CD14-positive monocyte (primary cell): ENCODE results near the gene FOXP1. TPM values are rescaled to one million over a fixed set of nuclear protein-coding genes. Genes with fewer than 3 reads are reported as not detected.
A peak's percentile ranks its signal among the peaks of the same experiment; 100 is the strongest.

ENCODE experiments used
- DNase-seq, 3 donors: peaks; one replicate each; pipeline ENCODE4 v3.0.0-alpha.2; 2011 to 2022
- H2AFZ ChIP-seq: 2 replicates; pipeline ENCODE4 v1.6.0; 2012; ENCODE audit warnings: mild to moderate bottlenecking, low read depth, low read length, inconsistent platforms; ENCODE audit not compliant: insufficient read depth, poor library complexity, severe bottlenecking
- H3K27ac ChIP-seq, 2 donors: 1 replicate in 1 of 2; 2 replicates in 1 of 2; pipeline ENCODE4 v1.5.1; 2012 to 2013; ENCODE audit warnings: low read length in 2 of 2, control low read depth in 1 of 2, inconsistent platforms in 1 of 2, low read depth in 1 of 2, mild to moderate bottlenecking in 1 of 2
- H3K27me3 ChIP-seq, 2 donors: one replicate each; pipeline versions ENCODE4 v1.6.0 to v1.6.1; 2011 to 2013; ENCODE audit warnings: low read length in 2 of 2; ENCODE audit not compliant: control insufficient read depth in 2 of 2, insufficient read depth in 2 of 2
- H3K36me3 ChIP-seq, 2 donors: replicated peaks in 1 of 2; 1 replicate in 1 of 2; 2 replicates in 1 of 2; pipeline versions ENCODE4 v1.5.1 to v1.6.1; 2012 to 2013; ENCODE audit warnings: low read length in 2 of 2, control low read depth in 1 of 2, inconsistent platforms in 1 of 2, mild to moderate bottlenecking in 1 of 2; ENCODE audit not compliant: insufficient read depth in 2 of 2, control insufficient read depth in 1 of 2
- H3K4me1 ChIP-seq, 2 donors: 1 replicate in 1 of 2; 2 replicates in 1 of 2; pipeline versions ENCODE4 v1.5.1 to v1.6.1; 2012 to 2013; ENCODE audit warnings: low read length in 2 of 2, control low read depth in 1 of 2, inconsistent platforms in 1 of 2, mild to moderate bottlenecking in 1 of 2, moderate library complexity in 1 of 2; ENCODE audit not compliant: insufficient read depth in 2 of 2, control insufficient read depth in 1 of 2
- H3K4me2 ChIP-seq: replicated peaks from 2 replicates; pipeline ENCODE3; 2012; ENCODE audit warnings: low read length, moderate library complexity, mild to moderate bottlenecking; ENCODE audit not compliant: poor library complexity, severe bottlenecking; ENCODE audit errors: extremely low read depth
- H3K4me3 ChIP-seq, 3 experiments: fragments of 200-600 bp in 1 of 3; sonication (generic) in 1 of 3; replicated peaks in 1 of 3; 1 replicate in 2 of 3; 2 replicates in 1 of 3; pipeline ENCODE4 v1.5.1; 2011 to 2013; ENCODE audit warnings: low read length in 3 of 3, mild to moderate bottlenecking in 3 of 3, control low read depth in 2 of 3, low read depth in 2 of 3, inconsistent platforms in 1 of 3, moderate library complexity in 1 of 3
- H3K79me2 ChIP-seq: 2 replicates; pipeline ENCODE4 v1.6.0; 2012; ENCODE audit warnings: mild to moderate bottlenecking, control low read depth, inconsistent platforms, low read length, moderate library complexity; ENCODE audit not compliant: insufficient read depth
- H3K9ac ChIP-seq: 2 replicates; pipeline ENCODE4 v1.6.0; 2017; ENCODE audit warnings: low read length, mild to moderate bottlenecking; ENCODE audit not compliant: insufficient read depth, poor library complexity, severe bottlenecking
- H3K9me3 ChIP-seq, 2 donors: replicated peaks in 1 of 2; 1 replicate in 1 of 2; 2 replicates in 1 of 2; pipeline versions ENCODE4 v1.5.1 to v1.6.1; 2012 to 2013; ENCODE audit warnings: low read length in 2 of 2, control low read depth in 1 of 2; ENCODE audit not compliant: control insufficient read depth in 1 of 2, insufficient read depth in 1 of 2
- H4K20me1 ChIP-seq: 2 replicates; pipeline ENCODE4 v1.6.0; 2012; ENCODE audit warnings: mild to moderate bottlenecking, low read length, control low read depth, moderate library complexity; ENCODE audit not compliant: insufficient read depth
- H3K27ac Mint-ChIP-seq, 7 donors: one replicate each; pipeline ENCODE4 v1.8.0; 2020; ENCODE audit warnings: mild to moderate bottlenecking in 7 of 7, mixed read lengths in 7 of 7, moderate library complexity in 6 of 7, inconsistent platforms in 2 of 7
- H3K27me3 Mint-ChIP-seq, 3 donors: one replicate each; pipeline ENCODE4 v1.8.0; 2021 to 2022; ENCODE audit warnings: low read depth in 3 of 3, mild to moderate bottlenecking in 3 of 3, mixed read lengths in 3 of 3, moderate library complexity in 3 of 3, inconsistent platforms in 1 of 3
- H3K36me3 Mint-ChIP-seq, 2 donors: one replicate each; pipeline ENCODE4 v1.8.0; 2020; ENCODE audit warnings: mixed read lengths in 2 of 2, inconsistent platforms in 1 of 2, mild to moderate bottlenecking in 1 of 2
- H3K4me1 Mint-ChIP-seq: one replicate; pipeline ENCODE4 v1.8.0; 2020; ENCODE audit warnings: mild to moderate bottlenecking, mixed read lengths
- H3K4me3 Mint-ChIP-seq, 2 donors: one replicate each; pipeline ENCODE4 v1.8.0; 2020; ENCODE audit warnings: mild to moderate bottlenecking in 2 of 2, mixed read lengths in 2 of 2, moderate library complexity in 1 of 2
- H3K9me3 Mint-ChIP-seq, 7 donors: one replicate each; pipeline ENCODE4 v1.8.0; 2020 to 2022; ENCODE audit warnings: mixed read lengths in 7 of 7, mild to moderate bottlenecking in 6 of 7, moderate library complexity in 6 of 7, inconsistent platforms in 2 of 7
- WGBS: methylation state at CpG from one replicate; pipeline ENCODE4 v1.1.5; 2013; ENCODE audit warnings: missing lambda C conversion rate; ENCODE audit not compliant: insufficient coverage; 5-methylcytosine and 5-hydroxymethylcytosine counted together
- intact Hi-C, 2 donors: fragments of 100-400 bp; cut with micrococcal nuclease; formaldehyde crosslinking; loops; one replicate each; pipeline versions ENCODE4 v1.15.0 to v1.15.1; 2023
- polyA plus RNA-seq, 3 donors: library from polyadenylated mRNA; depleted of rRNA in 1 of 3; unstranded in 2 of 3; stranded (reverse) in 1 of 3; fragments of 300-500 nt in 2 of 3; fragments of >200 nt in 1 of 3; fragmentation: Illumina TruSeq in 2 of 3; gene quantifications; 1 replicate in 2 of 3; 2 replicates in 1 of 3; pipeline ENCODE4 v1.2.3, GENCODE V29; 2012 to 2021
- TF ChIP-seq, protein P1 (sequence below): fragments of 200-600 bp; IDR thresholded peaks from one replicate; pipeline ENCODE4 v1.8.0; 2022; ENCODE audit warnings: antibody characterized with exemption, mild to moderate bottlenecking

The FOXP1 gene
- polyA plus RNA-seq, 3 donors: 25.7 to 42.6 (median 27.8) TPM

DNA sequence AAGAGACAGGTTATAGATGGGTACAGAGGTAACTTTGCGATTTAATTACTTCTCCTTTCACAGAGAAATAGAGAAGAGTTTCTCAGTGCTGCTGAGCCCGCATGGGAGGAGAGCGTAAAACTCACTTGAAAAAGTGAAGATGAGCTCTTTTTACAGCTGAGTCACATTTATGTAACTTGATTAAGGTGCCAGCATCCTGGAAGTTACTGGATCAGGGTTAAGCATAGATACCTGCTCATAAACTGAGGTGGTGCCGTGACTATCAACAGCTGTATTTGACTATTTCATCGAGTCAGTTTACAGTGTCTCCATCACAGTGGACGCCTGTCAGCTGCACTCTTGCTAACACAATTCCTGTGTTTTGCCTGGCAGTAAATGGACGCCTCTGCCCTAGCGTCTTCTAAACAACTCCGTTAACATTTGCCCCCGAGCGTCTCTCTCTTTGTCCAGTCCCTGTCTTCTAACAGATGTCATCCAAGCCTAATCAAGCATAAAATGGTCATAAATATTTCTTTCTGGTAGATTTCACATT, 414.6 kb downstream of the FOXP1 start:
- H3K79me2 ChIP-seq: no peaks in the 10 kb centered on the region
- peaks cover 6 to 7% of the 10 kb centered on the region in 2 donors for H3K4me1 ChIP-seq
- no peak overlapping the region for H2AFZ ChIP-seq
- H3K36me3 ChIP-seq: peaks cover 13 to 51% of the 10 kb centered on the region in 2 donors
- intact Hi-C loops: no loop called here
- H3K27me3 ChIP-seq: no peaks in the 10 kb centered on the region
- peaks cover 0 to 1% (median 0%) of the 10 kb centered on the region in 3 donors for H3K27me3 Mint-ChIP-seq
- no peaks in the 10 kb centered on the region for H3K9me3 ChIP-seq
- H3K27ac ChIP-seq: no peak overlapping the region
- no peak overlapping the region for H3K27ac Mint-ChIP-seq
- H3K4me3 Mint-ChIP-seq: no peak overlapping the region
- H3K4me2 ChIP-seq: no peak overlapping the region
- WGBS: 97% methylated on average over 10 of the region's 11 CpGs
- no peak for DNase-seq
- TF ChIP-seq, protein P1, sequence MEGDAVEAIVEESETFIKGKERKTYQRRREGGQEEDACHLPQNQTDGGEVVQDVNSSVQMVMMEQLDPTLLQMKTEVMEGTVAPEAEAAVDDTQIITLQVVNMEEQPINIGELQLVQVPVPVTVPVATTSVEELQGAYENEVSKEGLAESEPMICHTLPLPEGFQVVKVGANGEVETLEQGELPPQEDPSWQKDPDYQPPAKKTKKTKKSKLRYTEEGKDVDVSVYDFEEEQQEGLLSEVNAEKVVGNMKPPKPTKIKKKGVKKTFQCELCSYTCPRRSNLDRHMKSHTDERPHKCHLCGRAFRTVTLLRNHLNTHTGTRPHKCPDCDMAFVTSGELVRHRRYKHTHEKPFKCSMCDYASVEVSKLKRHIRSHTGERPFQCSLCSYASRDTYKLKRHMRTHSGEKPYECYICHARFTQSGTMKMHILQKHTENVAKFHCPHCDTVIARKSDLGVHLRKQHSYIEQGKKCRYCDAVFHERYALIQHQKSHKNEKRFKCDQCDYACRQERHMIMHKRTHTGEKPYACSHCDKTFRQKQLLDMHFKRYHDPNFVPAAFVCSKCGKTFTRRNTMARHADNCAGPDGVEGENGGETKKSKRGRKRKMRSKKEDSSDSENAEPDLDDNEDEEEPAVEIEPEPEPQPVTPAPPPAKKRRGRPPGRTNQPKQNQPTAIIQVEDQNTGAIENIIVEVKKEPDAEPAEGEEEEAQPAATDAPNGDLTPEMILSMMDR: no peak
- H3K9me3 Mint-ChIP-seq: no peaks in the 10 kb centered on the region
- H3K4me3 ChIP-seq: no peak overlapping the region
- H4K20me1 ChIP-seq: peaks cover 10% of the 10 kb centered on the region
- peaks cover 12% of the 10 kb centered on the region for H3K4me1 Mint-ChIP-seq
- no peak overlapping the region for H3K9ac ChIP-seq
- peaks cover 34 to 42% of the 10 kb centered on the region in 2 donors for H3K36me3 Mint-ChIP-seq

DNA sequence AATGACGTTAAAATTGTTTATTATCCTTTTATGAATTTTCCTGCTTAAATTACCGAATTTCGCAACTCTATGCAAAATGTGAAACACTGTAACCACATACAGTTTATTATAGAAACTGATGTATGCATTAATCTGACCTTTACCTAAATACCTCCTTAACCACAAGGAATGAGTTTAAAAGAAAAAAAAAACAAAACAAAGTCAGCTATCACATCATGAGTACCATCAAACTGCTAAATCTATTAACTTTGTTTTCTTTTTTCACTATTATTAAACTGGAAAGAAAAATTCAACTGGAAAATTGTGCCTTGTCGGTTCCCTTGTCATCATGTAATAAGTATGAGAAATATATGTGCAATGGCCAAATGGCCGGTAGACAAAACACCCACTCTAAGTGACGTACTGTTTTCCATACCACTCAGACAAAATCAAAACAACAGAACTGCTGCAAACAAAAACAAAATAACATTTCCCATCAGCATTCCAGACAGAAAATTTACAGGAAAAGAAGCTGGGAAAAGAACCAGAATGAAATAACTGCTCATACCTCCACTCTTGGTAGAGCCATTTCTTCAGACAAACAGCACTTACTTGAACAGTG, 415.3 kb downstream of the FOXP1 start:
- Histone ChIP-seq H4K20me1 (peaks cover 4% of the 10 kb centered on the region), H3K36me3 (peaks cover 13 to 51% of the 10 kb centered on the region in 2 donors), H3K4me3 (no peak overlapping the region), H3K4me2 (no peak overlapping the region), H3K9ac (no peak overlapping the region), H3K27me3 (no peaks in the 10 kb centered on the region), H3K79me2 (no peaks in the 10 kb centered on the region), H2AFZ (no peak overlapping the region), H3K27ac (no peak overlapping the region), H3K4me1 (no peaks in the 10 kb centered on the region), H3K9me3 (no peaks in the 10 kb centered on the region)
- Mint-ChIP-seq H3K4me1 (peaks cover 5% of the 10 kb centered on the region), H3K9me3 (no peaks in the 10 kb centered on the region), H3K27ac (peak overlapping the region in 1 of 7 donors; percentile 30), H3K27me3 (peaks cover 0 to 1% (median 0%) of the 10 kb centered on the region in 3 donors), H3K36me3 (peaks cover 34 to 42% of the 10 kb centered on the region in 2 donors), H3K4me3 (no peak overlapping the region)
- no peak for DNase-seq
- intact Hi-C loops: no loop called here
- TF ChIP-seq, protein P1: no peak
- 100% methylated on average over 2 of the region's 6 CpGs for whole genome bisulfite sequencing
